ENCODE data around the gene HOXB5.

HOXB5 gene

DNA sequence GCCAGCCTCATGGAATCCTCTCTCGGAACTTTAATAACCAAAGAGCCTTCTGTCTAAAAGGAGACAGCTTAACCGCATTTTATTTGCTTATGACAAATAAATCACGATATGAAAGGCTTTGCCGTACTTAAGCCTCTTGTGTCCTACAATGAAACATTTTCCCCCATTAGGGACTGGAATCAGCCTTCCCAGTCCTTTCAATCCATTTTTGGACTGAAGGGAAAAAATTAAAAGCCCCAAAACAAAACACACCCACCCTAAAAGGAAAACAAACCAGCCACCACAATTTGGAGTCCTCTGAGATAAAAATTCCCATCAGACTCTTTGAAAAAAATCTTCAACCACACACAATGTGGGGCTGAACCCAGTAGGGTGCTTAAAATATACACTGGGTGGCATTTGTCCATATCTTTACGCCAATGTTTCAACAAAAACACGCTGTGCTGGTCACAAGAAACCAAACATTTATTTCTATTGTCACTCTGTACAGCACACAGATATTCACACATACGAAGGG is 18.5 kb downstream of the HOXB5 start:
- no peak for DNase-seq (ENCODE audit: low read depth, low spot score)

DNA sequence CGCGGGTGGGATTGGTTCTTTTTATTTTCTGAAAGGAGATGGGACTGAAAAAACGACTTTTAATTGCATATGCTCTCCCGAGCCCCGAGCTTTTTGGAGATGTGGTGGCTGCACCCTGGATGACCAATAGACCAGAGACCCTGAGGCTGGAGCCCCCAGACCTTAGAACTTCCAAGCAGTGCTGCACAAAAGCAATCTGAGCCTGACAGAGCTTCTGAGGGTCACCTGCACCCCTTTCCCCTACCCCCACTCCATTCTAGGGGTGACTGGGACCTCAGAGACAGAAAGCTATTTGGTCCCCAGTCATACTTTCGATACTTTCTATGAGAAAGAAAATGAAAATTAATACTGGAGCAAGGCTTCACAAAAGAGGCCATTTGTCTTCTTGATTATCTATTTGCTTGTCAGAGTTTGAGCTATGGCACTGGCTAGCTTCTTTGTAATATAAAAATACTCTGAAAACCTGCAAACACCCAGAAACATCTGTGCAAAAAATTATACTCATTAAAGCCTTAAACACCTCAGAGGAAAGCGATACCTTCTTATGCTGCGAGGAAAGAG is 19.0 kb downstream of the HOXB5 start:
- no peak for DNase-seq (ENCODE audit: low read depth, low spot score)

DNA sequence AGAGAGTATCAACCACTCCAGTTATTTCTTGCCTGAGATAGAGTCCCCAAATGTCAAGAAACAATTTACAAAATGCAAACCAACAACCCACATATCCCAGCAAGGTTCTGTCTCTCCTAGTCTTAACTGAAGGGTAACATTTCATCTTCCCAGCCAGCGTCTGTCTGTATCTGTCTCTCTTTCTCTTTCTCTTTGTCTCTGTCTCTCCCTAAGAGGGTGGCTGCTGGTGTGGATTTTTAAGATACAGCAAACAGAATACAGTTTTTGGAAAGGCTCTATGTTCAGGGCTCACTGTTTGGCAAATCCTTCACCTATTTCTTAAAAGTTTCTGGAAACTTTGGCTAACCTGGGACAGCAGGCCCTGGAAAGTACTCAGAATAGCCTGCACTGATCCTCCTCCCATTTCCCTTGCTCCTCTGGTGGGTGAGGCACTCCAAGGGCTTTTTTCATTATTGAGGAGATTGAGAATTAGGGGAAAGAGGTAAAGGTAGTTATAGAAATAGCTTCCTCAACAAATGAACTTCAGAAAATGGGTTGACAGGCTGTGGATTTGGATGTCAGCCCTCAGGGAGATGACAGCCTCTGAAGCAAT is 21.7 kb downstream of the HOXB5 start:
- no peak for DNase-seq (ENCODE audit: low read depth, low spot score)

DNA sequence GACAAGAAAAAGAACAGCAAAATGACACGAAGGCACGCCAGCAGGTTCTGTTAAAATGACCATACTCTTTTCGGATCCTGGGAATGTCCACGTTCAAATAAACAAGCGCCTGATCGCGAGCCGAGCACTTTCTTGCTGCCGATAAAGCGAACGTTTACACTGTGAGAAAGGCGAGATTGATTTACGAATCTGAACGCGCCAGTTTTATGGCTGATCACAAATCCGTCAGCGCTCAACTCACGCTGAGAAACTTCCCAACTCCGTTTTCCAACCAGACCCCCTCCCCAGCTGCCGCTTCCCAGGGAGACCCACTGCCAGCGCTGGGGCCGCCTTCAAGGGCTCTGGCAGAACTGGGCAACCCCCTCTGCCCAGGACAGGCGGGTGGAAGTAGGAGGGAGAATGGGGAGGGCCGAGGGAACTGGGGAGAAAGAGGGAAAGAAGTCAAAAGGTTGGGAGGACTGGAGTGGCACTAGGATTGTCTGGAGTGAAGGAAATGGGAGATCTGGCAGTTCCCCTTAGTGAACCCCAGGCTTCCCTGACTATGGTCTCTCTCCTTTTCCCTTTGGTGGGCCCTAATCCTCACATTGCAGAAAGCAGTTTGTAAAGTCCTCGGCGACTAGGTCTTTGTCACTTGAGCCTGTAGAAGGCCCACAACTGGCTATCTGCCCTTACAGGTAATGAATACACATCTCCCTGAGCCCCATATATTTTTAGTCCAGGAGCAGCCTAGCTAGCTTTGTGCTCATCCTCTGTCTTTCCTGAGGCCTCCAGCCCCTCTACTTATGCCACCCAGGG is 22.4 kb downstream of the HOXB5 start:
- no peak for DNase-seq (ENCODE audit: low read depth, low spot score)

DNA sequence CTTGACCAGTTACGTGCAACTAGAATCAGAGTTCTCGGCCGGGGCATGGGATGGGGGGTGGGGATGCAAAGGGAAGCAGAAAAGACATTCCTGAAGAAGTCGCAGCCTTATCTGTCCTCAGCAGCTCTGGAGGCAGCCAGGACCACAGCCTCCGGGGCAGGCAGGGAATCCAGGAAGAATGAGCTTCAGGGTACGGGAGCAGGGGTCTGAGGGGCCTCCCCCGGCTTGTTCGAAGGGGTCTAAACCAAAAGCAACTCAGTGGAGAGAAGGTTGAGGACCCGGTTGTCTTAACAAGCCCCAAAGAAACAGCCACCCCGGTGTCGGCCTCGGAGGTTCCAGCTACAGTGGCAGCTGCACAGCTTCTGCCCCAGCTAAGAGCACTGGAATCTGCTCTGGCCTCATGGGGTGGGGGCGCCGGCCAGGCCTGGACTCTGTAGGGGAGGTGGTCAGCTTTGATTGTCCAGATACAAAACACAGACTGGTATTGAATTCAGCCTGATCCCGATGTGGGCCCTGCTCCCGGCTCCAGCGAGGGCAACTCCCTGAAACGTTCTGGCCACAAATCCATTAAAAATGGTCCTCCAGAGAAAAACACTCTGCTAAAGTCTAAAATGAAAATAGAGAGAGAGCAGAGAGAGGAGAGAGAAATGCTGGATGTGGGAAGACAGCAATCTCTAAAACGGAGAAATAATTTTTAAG is 23.1 kb downstream of the HOXB5 start:
- DNase-seq (ENCODE audit: low read depth, low spot score), result no peak

DNA sequence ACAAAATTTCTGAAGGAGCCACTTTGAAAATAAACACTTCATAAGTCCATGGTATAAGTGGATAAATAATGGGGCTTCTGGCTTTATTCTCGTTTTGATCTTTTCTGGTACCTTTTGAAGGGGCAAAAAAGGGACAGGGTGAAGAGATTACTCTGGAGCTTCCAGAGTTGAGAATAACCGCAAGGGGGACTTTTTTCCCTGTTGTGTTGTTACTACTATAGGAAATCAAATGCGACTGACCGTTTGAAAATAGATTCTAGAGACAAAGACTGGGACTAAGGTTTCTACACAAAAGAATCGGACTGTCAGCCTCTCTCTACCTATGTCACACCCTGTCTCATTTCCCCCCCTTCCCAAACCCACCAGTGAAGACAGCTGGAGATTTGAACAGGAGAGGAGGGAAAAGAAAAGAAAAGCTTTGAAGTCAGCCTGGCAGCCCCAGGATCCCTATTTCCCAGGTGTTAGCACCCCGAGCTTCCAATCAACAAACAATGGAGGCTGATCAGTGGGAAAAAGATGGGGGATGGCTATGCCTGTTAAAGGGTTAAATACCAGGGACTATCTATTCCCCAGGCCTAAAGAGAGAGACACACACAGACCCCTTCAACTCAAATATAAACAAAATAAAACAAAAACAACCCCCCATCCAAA is 23.8 kb downstream of the HOXB5 start:
- no peak for DNase-seq (ENCODE audit: low read depth, low spot score)

DNA sequence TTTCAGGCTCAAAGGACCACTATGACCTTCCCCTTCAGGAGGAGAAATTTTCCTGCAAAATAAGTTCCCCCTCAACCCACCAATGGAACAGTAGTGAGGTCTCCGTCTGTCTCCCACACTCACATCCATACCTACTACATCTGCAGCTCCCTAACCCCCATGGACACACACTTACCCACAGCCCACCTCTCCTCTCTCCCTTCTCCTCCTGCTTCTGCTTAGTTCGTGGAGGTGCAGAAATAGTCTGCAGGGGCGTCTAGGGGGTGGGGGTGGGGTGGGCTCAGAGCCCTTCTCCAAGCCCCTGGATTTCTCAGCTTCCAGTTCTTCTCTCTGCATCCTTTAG is 24.4 kb downstream of the HOXB5 start:
- DNase-seq (ENCODE audit: low read depth, low spot score), result no peak

DNA sequence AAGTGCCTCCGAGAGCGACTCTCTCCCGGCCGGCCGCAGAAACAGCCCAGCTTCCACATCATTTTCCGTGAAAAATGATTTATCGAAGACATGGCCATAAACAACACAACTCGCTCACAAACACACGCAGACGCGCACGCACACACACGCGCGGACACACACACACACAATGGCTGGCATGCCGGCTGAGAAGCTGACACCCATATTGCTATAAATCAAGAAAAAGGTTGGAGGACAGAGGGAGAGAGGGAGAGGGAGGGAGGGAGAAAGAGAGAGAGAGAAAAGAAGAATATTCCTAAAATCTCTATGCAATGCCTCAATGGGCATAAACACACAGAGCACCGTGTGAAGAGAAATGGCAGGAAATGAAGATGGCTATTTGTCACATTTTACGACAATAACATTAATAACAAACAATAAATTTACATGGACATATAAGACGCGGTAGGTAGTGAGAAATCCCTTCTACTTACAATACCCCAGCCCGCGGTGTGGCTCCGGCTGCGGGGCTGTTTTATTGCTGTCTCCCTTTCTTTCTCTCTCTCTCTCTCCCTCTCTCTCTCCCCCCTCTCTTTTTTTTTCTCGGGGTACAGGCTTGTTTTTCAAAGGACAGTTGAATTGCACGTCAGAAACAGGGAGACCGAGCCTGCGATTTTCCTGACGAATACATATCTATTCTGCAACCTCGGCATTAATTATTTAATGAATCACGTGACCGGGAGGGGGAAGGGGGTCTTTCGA is 24.9 kb downstream of the HOXB5 start:
- DNase-seq (ENCODE audit: low read depth, low spot score), result no peak

DNA sequence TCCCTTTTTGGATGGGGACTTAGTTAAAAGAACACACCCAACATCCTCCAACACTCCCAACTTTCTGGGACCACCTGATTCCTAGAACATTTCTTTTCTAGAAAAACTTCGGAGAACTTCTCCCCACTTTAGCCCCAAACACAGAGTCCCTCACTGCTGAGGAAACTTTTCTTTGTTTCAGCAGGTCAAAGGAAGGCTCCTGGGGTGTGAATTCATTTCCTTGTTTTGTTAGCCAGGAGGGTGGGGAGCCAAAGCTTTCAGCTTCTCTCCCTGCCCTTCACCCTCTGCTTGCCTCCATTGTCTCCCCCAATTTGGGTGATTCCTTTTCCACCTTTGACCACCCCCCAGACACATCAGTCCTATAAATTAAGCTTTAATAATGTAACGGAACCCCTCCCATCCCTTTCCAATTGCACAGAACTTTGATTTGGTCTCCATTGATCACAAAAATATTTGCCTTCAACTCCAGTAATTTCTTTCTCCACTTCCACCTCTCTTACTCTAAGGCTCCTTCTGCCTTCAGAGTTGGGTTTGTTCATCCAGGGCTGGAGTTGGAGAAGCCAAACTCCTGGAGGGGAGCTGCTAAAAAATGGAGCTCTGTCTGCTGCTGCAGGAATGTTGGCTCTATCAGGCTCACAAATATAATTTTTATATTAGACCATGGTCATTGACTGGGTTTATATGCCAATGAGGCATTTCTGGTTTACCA is 25.8 kb downstream of the HOXB5 start:
- DNase-seq (ENCODE audit: low read depth, low spot score), result no peak

DNA sequence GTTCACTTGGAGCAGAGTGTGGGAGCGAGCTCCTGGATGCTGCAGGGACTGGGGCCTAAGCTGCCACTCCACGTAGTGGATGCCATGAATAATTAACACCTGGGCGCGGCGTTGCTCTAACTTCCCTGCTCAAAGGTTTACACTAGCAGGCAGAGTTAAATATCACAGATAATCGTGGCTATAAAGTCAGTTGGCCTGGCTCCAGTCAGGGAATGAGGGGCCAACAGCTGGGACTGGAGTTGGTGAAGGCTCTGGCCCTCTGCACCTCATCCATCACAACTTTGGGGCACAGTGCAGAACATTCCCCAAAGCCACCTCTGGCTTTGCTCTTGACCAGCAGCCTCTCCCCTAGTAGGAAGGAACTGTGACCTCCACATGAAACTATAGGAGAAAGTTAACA is 26.4 kb downstream of the HOXB5 start:
- no peak for DNase-seq (ENCODE audit: low read depth, low spot score)

DNA sequence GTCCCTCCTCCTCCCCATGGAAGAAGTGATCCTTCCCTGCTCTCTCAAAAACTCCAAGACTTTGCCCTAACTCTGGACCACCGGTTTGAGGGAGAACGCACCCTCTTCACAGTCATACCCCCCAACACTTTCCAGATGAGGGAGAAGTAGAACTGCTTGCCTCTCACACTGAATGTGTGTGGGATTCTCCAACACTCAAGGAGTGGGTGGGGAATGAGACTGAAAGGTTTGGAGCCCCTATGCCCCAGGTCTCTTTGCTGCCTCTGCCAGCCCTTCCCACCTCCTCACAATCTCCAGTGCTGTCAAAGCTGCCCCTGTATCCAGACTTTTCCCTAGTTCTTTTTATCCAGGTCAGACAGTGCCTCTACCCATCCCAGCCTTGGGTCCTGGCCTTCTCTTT is 26.9 kb downstream of the HOXB5 start:
- DNase-seq (ENCODE audit: low read depth, low spot score), result no peak

DNA sequence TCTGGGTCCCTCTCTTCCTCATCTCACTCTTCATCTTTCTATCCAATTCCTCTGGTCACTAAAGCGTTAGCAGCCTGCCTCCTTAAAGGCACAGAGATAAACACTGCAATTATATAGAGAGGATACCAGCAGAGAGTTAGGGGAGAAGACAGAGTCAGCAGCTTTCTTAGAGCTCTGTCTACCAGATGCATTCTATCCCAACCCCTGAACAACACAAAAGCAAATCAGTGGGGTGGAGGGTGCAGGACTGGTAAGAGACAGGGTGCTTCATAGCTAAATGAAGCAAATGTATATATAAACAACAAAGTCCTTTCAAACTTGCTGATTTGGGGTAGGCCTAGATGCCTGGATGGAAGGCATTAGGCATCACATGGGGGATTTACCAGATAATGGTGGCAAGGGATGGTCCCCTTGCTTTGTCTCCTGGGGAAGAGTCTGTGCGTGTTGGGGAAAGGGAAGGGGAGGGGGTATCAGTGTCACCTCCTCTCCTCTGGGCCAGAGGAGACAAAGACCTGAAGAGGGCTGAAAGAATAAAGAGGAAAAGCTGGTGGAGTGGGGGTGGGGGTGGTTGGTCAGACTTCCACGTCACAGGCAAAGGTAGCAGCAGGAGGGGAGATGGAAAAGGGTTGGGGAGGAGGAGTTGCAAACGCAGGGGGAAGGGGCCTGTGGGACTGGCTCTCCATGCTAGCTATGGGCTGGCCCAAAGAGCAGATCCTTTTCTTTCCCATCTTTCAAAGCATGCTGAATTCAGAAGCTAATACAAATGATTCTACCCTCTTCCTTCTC is 27.5 kb downstream of the HOXB5 start:
- DNase-seq (ENCODE audit: low read depth, low spot score), result no peak

DNA sequence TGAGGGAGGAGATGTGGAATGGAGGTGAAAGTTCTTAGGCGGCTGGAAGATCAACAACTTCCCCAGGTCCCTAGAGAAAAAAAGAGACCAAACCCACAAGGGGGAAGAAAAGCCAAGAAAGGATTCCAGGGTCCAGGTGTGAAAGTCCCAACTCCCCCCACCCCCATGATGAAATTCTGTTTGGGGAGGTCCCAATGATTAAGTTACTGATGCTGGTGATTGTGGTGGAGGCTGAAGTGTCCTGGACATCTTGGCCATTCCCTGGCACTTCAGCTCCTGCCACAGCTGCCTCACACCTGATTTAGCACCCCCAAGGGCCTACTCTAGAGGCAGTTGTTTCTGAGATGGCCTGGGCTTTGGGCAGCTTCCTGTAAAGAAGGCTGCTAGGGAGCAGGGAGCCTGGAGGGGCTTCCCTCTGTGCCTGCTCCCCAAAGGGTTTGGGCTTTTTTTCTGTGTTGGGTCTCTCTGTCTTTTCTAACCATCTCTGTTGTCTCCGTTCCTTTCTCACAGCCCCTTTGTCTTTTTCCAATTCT is 28.5 kb downstream of the HOXB5 start:
- no peak for DNase-seq (ENCODE audit: low read depth, low spot score)

DNA sequence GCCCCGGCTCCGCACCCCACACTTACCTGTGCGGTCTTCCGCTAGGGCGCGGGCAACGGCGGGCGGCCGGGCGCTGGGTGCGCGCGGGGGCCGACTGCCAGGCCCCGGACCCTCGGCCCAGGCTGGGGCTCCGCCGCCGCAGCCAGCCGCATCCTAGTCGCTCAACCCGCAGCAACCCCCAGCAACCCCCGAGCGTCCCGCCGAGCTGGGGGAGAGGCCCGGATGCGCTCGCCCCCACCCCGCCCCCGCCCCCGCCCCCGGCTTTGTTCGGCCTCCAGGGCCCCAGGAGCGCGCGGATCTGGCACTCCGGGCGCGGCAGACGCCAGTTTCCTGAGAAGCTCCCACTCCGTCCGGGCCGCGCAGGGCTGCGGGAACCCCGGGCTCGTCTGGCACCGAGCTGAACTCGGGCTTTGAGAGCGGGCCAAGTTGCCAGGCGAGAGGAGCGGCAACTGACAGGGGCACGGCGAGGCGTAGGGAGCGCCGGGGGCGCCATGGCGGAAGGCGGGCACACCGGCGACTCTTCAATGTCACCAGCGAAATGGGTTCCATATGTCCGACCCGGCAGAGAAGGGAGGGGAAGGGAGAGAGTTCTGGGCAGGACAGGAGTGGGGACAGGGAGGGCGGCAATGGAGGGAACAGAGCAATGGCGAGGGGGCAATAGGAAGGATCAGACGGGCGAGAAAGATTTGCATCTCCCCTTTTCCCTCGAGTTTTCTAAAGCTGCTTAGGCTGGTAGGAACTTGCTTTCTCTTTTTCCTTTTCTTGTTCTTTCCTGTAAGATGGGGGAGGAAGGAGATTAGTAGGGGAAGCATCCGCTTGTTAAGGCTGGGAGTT is 29.2 kb downstream of the HOXB5 start:
- DNase-seq (ENCODE audit: low read depth, low spot score), result no peak

DNA sequence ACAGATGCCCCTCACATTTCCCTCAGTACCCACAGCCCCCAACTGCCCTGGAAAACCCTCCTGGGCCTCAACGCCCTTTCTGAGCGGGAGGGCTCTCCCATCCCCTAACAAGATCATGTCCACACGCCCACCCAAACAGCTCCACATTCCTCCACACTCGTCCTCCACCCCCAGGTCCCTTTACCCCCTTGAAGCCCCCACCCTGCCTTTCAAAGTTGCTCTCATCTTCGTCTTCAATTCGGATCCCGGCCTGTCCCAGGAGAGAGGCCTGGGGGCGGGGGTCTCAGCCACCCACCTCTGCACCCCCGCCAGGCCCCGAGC is 29.8 kb downstream of the HOXB5 start:
- no peak for DNase-seq (ENCODE audit: low read depth, low spot score)

DNA sequence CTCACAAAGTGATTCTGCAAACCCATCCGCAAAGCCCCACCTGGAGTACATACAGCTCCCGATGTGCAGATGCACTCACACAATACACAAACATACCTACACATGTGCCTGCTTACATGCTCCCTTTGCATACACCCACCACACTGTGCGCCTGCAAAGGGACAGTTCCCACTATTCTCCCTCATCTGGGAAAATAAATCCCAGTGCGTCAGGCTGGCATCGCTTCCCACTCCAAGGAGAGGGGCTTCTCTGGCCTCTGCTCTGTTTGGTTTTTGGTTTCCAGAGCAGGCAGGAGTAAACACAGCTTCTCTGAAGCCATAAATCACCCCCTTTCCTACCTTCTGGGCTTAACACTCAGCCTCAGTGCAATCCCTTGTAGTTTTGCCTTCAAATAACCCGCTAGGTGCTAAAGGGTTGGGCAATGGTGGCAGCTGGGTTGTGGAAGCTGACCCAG is 30.2 kb downstream of the HOXB5 start:
- DNase-seq (ENCODE audit: low read depth, low spot score), result no peak

DNA sequence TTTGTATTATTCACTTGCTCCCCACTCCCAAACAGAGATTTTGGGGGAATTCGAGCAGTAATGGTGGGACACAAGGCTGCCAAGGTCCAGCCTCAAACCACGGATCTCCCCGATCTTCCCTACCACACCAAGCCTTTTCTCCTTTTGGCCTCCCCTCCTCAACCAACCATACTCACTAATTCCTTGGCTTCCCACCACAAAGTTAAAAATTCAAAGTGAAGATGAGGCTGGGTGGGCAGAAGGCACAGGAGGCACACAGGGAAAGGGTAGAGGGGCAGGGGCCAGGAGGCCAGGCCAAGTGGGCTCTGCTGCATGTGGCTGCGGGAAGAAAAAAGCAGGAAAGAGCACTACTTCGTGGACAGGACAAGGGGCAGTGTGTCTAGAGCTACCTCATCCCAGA is 30.6 kb downstream of the HOXB5 start:
- no peak for DNase-seq (ENCODE audit: low read depth, low spot score)

DNA sequence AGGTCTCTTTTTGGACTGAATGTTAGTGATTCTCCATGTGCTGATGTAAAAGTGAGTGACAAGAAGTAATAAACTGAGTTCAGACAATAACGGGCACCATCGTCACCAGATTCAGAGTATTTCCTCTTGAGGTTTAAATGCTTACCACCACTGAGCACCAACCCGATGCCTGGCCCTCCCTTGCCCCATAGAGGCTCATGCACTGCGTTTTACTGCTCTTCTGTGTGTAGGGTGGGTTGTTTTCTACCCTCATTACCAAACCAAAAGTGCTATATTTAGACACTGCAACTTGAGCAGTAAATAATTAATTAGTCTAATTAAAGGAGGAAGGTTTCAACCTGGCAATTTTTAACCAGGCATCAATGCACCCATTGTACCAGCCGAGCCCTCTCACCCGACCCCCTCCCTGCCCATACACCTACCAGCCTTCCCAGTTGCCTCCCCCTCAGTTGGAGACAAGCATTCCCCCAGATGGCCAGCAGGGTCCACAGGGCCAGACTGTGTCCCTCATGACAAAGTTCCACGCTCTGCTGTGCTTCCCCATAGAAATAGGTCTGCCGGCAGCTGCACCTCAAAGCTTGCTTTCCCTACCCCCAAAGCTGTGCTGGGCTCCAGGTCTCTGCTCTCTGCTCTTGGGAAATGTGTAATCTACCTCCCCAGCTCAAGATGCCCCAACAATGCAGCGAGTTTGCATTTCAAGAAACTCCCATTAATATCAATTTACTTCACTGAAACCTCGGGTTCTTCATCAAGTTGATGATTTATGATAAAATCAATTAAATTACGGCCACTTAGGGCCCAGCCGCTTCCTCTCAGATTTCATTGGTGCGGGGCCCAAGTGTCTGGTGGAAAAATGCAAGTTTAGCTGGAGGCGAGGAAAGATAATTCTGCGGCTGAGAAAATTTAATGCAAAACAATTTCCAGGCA is 31.4 kb downstream of the HOXB5 start:
- DNase-seq (ENCODE audit: low read depth, low spot score), result no peak

Measured in brain pericyte (primary cell).